GM12872 (cell line): Measurements from ENCODE around the gene DSTN.

Experiments
- TF ChIP-seq, protein P1 (sequence below): IDR thresholded peaks from 3 replicates; pipeline ENCODE4 v1.5.1; 2011; ENCODE audit warnings: low read depth, mild to moderate bottlenecking, low read length, moderate library complexity; ENCODE audit not compliant: insufficient read depth

DSTN gene

DNA sequence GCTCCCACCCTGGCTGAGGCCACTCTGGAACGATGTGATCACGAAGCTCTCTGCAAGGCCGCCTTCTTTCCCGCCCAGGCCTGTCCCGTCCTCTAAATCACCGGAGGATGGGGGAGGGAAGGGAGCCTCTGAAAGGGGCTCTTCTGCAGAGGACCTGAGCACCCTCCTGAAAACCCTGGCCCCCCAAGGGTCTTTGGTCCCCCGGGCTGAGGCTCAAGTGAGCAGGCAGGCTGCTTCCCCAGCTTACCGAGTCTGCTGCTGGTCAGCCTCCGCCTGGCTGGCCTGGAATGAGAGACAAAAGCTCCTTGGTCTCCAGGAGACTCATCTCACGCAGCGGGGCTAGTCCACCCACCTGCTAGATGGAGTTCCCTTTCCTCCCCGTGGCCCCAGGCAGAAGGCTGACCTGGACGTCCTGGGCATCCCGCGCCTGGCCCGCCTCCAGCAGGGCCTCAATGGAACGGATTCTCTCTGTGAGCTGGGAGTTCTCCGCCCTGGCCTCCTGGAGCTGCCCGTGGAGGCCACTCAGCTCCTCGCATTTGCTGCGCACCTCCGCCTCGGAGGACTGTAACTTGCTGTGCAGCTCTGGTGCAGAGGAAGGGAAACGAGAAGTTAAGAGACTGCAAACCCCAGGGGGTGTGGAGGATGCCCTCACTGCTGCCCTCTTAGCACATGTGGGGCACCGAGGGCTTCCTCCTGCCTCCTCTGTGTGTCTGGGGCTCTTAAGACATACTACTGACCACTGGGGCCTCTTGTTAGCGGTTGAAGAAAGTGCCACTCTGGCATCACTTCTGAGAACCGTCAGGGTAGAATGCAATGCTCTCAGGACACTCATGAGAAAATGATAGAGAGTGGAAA is 57.5 kb downstream of the DSTN start:
- TF ChIP-seq, protein P1, sequence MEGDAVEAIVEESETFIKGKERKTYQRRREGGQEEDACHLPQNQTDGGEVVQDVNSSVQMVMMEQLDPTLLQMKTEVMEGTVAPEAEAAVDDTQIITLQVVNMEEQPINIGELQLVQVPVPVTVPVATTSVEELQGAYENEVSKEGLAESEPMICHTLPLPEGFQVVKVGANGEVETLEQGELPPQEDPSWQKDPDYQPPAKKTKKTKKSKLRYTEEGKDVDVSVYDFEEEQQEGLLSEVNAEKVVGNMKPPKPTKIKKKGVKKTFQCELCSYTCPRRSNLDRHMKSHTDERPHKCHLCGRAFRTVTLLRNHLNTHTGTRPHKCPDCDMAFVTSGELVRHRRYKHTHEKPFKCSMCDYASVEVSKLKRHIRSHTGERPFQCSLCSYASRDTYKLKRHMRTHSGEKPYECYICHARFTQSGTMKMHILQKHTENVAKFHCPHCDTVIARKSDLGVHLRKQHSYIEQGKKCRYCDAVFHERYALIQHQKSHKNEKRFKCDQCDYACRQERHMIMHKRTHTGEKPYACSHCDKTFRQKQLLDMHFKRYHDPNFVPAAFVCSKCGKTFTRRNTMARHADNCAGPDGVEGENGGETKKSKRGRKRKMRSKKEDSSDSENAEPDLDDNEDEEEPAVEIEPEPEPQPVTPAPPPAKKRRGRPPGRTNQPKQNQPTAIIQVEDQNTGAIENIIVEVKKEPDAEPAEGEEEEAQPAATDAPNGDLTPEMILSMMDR = no peak

DNA sequence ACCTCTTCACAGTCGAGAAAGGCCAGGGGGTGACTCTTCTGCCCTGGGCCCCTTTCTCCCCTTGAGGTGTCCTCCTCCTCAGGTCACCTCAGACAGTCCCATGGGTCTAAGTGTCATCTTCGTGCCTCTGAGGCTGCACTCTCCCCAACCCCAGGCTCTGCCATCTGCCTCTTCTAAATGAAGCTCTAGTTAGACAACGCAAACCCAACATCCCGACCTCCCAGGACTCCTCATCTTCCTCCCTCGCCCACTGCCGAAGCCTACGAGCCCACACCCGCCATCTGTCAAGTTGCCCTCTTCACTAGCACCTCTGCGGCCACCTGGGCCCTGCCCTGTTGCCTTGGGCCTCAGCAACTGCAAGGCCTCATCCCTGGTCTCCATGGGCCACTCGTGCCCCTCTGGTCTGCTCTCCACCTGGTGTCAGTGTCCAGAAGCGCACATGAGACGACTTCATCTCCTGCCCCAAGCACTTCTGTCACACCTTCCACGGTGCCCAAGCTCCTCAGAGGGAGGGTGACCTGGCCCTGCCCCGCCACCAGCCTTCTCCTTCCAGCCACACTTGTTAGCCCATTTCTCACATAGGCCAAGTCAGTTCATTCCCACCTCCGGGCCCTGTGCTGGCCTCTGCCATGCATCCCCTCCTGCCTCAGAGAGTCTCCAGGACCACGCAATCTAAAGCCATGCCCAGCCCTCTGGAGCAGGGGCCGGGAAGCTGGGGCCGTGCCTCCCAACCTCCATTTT is 58.4 kb downstream of the DSTN start:
- TF ChIP-seq, protein P1 = no peak

DNA sequence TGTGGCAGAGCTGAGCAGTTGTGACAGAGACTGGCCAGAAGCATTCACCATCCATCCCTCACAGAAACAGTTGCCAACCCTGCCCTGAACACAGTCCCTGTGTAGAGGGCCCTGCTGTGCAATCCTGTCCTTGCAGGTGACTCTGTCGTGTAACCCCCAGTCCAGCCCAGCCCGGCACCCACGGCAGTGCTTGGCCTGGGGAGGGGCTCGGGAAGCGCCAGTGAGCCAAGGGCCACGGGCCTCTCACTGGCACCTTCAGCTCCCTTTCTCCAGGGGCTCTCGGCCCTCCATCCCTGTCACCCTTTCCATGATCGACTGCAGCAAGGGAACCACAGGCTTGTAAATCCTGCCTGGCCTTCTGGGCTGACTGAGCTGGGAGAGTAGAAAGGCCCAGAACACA is 59.1 kb downstream of the DSTN start:
- TF ChIP-seq, protein P1 = no peak

DNA sequence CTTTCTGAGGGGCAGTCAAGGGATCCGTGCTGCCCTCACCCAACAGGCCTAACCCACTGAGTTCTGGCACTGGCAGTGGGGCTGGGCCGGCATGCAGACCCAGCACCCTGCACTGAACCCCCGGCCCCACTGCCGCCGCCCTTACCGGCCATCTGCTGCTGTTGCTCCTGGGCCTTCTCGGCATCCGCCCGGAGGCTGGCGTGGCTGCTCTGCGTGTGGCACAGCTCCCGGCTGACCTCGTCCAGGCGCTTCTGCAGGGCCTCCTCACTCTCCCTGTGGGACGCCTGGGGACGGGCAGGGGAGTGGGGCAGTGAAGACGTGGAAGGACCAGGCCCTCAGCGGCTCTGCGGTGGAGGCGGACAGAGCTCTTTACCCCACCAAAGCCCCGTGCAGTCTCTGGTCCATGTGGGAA is 59.8 kb downstream of the DSTN start:
- TF ChIP-seq, protein P1 = no peak

DNA sequence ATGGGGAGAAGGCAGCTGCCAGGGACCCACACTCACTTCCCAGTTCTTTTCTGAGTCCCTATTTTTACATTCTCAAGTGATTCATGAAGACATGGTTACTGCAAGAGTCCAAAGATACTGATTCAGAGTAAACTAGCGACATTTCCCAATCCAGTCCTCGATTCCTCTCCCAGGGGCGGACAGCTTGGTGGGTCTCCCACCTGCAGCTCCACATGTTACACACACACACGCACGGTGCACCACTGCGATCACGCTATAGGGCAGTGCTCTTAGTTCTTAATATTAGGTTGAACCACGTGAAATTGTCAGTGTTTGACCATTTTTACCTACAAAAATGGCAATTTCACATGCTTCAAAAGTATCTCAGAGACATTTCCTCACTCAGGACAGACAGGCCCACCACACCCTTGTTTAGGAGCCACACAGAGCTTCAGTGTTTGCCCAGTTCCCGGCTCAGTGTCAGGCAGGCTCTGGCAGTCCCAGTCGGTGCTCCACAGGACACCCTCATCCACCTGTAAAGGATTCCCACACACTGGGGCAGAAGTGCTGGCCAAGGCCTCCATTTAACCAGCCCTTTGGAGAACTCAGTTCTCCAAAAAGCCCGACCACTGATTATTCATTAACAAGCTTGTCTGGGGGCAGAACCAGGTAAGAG is 60.4 kb downstream of the DSTN start:
- TF ChIP-seq, protein P1 = no peak

DNA sequence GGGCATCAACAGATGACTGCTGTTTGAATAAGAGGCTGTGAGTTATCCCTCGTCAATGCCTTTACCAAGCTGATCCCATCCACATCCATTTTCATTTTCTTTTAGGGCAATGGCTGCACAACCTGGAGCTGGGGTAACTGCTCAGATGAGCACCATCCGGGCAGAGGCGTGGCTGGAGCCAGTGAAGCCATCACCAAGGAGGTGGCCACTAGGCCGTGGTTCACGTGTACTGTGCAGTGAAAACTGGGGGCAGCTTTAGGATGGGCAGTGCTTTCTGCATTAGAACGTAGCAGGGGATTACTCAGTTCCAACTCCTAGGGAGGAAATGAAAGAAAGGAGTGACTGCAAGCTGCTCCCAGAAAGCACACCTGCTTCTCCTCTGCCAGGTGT is 60.9 kb downstream of the DSTN start:
- TF ChIP-seq, protein P1 = no peak
